ENCODE data around the gene RENBP. TPM values are rescaled to one million over a fixed set of nuclear protein-coding genes. Genes with fewer than 3 reads are reported as not detected.
A peak's percentile ranks its signal among the peaks of the same experiment; 100 is the strongest.

The RENBP gene
- total RNA-seq, 2 donors from 2014 or later = 12.0 to 17.5 TPM

GRCh38 chrX:153974726-153975286 is 30.4 kb upstream of the RENBP start:
- no peaks in the 10 kb centered on the region for H3K27me3 Mint-ChIP-seq (ENCODE audit: insufficient read depth)
- 91% methylated on average over 3 of the region's 3 CpGs; no CpG with 5 or more reads in 1 of the 2 experiments for WGBS, 2 experiments (ENCODE audit: insufficient coverage in 1 of 2, insufficient read length in 1 of 2)
- no peaks in the 10 kb centered on the region for H3K36me3 Mint-ChIP-seq (ENCODE audit: low read depth)

DNA sequence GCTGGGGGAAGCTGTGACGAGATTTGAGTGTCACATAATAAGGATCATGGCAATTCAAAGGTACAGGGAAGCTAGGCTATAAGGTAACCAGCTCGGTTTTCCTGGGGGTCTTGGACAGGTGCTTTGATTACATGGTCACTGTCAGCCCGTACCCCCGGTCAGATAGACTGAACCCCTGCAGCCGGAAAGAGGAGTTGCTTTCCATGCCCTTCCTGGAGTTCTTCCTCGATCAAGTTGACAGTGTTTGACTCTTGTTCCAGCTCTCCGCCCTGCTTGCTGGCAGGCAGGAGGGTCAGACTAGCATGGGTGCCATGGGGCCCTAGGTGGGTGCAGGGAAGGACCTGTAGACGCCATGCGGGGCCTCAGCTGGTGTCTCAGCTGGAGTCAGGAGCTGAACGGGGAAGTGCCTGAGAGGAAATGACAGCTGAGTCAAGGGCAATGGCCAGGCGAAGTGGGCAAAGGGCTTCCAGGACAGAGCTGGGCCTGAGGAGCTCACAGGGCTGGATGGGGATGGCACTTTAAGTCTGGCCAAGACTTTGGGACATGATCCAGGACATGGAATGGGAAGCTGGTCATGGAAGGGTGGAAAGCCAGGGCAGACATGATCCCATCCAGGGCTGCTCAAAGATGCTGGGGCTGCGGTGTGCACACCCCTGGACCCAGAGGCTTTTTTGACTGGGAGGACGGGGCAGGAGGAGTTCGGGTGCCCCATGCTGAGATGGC is 29.7 kb upstream of the RENBP start:
- WGBS, 2 experiments (ENCODE audit: insufficient coverage in 1 of 2, insufficient read length in 1 of 2) = 96 to 100% methylated on average over 4 to 14 of the region's 14 CpGs
- Histone ChIP-seq H3K9me3 (ENCODE audit: control insufficient read depth, low read length) (no peaks in the 10 kb centered on the region), H3K4me1 (ENCODE audit: control insufficient read depth, insufficient read depth, low read length) (no peaks in the 10 kb centered on the region), H3K4me3 (ENCODE audit: low read length) (peak overlapping the region; percentile 89), H3K27me3 (ENCODE audit: control insufficient read depth, insufficient read depth, low read length, poor library complexity, severe bottlenecking) (no peaks in the 10 kb centered on the region), H3K9ac (ENCODE audit: extremely low read depth, low read length, poor library complexity, severe bottlenecking) (no peak overlapping the region), H3K36me3 (ENCODE audit: control insufficient read depth, insufficient read depth, low read length) (peaks cover 4% of the 10 kb centered on the region), H3K27ac (ENCODE audit: low read depth, low read length) (peak overlapping the region; percentile 99)
- DNase-seq = peak; percentile 43
- Mint-ChIP-seq H3K9me3 (no peaks in the 10 kb centered on the region), H3K4me3 (peak overlapping the region; percentile 96), H3K27ac (peak overlapping the region; percentile 67), H3K27me3 (ENCODE audit: insufficient read depth) (no peaks in the 10 kb centered on the region), H3K4me1 (peaks cover 19% of the 10 kb centered on the region), H3K36me3 (ENCODE audit: low read depth) (no peaks in the 10 kb centered on the region)
- no peak for TF ChIP-seq CTCF (conservative IDR thresholded peaks at IDR 0.05)

More at GRCh38 chrX:153974726-153975286, 30.4 kb upstream of the RENBP start:
- Mint-ChIP-seq H3K4me1 (peaks cover 15% of the 10 kb centered on the region), H3K9me3 (no peaks in the 10 kb centered on the region), H3K27ac (no peak overlapping the region), H3K4me3 (no peak overlapping the region)
- TF ChIP-seq CTCF (conservative IDR thresholded peaks at IDR 0.05) = no peak
- DNase-seq = no peak
- no peak overlapping the region for H3K9ac ChIP-seq (ENCODE audit: extremely low read depth, low read length, poor library complexity, severe bottlenecking)
- no peaks in the 10 kb centered on the region for H3K36me3 ChIP-seq (ENCODE audit: control insufficient read depth, insufficient read depth, low read length)
- H3K4me3 ChIP-seq (ENCODE audit: low read length) = no peak overlapping the region
- no peaks in the 10 kb centered on the region for H3K27me3 ChIP-seq (ENCODE audit: control insufficient read depth, insufficient read depth, low read length, poor library complexity, severe bottlenecking)
- H3K27ac ChIP-seq (ENCODE audit: low read depth, low read length) = no peak overlapping the region
- no peaks in the 10 kb centered on the region for H3K9me3 ChIP-seq (ENCODE audit: control insufficient read depth, low read length)
- no peaks in the 10 kb centered on the region for H3K4me1 ChIP-seq (ENCODE audit: control insufficient read depth, insufficient read depth, low read length)

GRCh38 chrX:153973127-153974002 is 28.9 kb upstream of the RENBP start:
- H3K4me3 Mint-ChIP-seq = peak overlapping the region; percentile 96
- peak overlapping the region; percentile 99 for H3K27ac ChIP-seq (ENCODE audit: low read depth, low read length)
- no peaks in the 10 kb centered on the region for H3K27me3 Mint-ChIP-seq (ENCODE audit: insufficient read depth)
- H3K4me1 ChIP-seq (ENCODE audit: control insufficient read depth, insufficient read depth, low read length) = peaks cover 4% of the 10 kb centered on the region
- DNase-seq = peak; percentile 48
- no peaks in the 10 kb centered on the region for H3K27me3 ChIP-seq (ENCODE audit: control insufficient read depth, insufficient read depth, low read length, poor library complexity, severe bottlenecking)
- peaks cover 22% of the 10 kb centered on the region for H3K4me1 Mint-ChIP-seq
- H3K9me3 ChIP-seq (ENCODE audit: control insufficient read depth, low read length) = no peaks in the 10 kb centered on the region
- H3K4me3 ChIP-seq (ENCODE audit: low read length) = peak overlapping the region; percentile 89
- H3K27ac Mint-ChIP-seq = peak overlapping the region; percentile 96
- peaks cover under 1% of the 10 kb centered on the region for H3K36me3 Mint-ChIP-seq (ENCODE audit: low read depth)
- 61 to 92% methylated on average over 2 to 12 of the region's 20 CpGs for WGBS, 2 experiments (ENCODE audit: insufficient coverage in 1 of 2, insufficient read length in 1 of 2)
- TF ChIP-seq CTCF (conservative IDR thresholded peaks at IDR 0.05) = no peak
- peak overlapping the region; percentile 83 for H3K9ac ChIP-seq (ENCODE audit: extremely low read depth, low read length, poor library complexity, severe bottlenecking)
- no peaks in the 10 kb centered on the region for H3K9me3 Mint-ChIP-seq
- peaks cover 8% of the 10 kb centered on the region for H3K36me3 ChIP-seq (ENCODE audit: control insufficient read depth, insufficient read depth, low read length)
